Esophagus mucosa (tissue), 1 donor: ENCODE results near the gene ABI2. TPM values are rescaled to one million over a fixed set of nuclear protein-coding genes. Genes with fewer than 3 reads are reported as not detected.
"Not testable (repeated sequence)": the region's sequence is repeated elsewhere in the genome, so short reads cannot be mapped to it uniquely, and the experiment has no call there.

Experiments used
- ATAC-seq: fragments of 200-7000 bp; cut with Tn5 transposase; one replicate; pipeline ENCODE4 v1.9.1; 2020
- total RNA-seq: library from RNA; stranded (reverse); gene quantifications from one replicate; pipeline ENCODE4 v1.2.4, GENCODE V29; 2023
- donor health status: DM: yes; HTN: yes; CAD: no.

The ABI2 gene
- total RNA-seq, 1 donor from 2014 or later, result 13.7 TPM

DNA sequence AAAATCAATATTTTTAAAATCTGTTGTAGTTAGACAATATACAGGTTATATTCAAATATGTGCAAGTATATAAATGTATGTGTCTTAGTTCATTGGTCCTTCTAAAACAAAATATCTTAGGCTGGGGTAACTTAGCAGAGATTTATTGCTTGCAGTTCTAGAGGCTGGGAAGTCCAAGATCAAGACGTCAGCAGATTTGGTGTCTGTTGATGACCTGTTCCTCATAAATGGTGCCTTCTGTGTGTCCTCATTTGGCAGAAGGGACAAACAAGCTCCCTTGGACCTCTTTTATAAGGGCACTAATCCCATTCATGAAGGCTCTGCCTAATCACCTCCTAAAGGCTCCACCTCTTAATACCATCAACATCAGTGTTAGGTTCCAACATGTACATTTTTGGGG lies 31.3 kb downstream of the ABI2 start:
- no peak for ATAC-seq

DNA sequence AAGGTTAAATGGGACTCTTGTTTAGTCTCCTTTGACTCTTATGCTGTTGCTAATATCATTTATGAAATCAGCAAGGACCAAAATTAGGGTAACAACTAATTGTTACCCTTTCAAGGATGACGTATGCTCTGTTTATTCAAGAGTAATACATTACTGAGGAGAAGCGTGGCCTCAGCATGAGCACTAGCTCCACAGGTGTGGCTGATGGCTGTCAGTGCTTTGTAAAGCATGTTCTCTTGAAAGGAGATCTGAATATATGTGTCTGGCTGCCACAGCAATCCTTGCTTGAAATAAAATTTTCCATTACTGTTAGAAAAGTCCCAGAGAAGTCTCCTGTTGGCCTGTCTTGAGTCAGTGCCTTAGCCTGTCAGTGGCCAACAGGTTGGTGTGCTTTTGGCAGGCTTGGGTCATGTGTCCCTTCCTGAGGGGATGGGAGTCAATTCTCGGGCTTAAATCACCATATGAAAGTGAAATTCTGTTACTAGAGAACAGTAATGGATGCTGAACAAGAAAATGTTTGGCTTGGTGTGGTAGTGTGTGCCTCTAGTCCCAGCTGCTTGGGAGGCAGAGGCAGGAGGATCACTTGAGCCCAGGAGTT lies 32.7 kb downstream of the ABI2 start:
- ATAC-seq, result no peak

DNA sequence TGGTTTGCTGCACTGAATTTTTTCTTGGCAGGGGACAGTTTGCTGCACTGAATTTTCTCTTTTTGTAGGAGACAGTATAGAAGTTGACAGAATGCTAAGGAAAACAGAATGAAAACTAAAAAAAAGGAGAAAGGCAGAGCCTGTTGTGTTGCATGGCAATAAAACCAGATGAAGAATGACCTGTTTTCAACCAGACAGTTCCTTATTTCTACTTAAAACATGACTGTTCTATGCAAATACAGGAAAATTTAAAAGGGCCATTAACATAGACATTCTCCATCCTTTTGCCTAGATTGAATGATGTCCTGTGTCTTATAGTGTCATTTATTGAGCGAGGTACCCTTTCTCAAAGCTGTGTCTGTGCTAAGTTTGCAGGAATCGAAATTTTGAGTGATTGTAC lies 33.3 kb downstream of the ABI2 start:
- ATAC-seq, result no peak

DNA sequence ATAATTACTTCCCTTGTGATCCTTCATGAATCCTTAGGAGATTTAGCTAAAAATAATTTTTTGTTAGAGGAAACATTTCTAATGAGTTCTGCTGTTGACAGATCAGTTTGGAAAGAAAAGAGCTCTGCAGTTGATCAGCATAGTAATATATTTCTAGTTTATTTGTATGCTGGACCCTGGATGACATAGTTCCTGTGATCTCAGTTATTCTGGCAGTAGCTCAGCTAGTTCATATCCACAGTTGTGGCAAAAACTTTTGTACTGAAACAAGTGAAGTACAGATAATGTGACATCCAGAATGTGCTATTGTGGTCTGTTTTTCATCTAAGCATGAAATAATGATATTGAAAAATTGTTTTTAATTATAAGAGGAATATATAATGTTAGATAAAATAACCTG lies 33.7 kb downstream of the ABI2 start:
- no peak for ATAC-seq

DNA sequence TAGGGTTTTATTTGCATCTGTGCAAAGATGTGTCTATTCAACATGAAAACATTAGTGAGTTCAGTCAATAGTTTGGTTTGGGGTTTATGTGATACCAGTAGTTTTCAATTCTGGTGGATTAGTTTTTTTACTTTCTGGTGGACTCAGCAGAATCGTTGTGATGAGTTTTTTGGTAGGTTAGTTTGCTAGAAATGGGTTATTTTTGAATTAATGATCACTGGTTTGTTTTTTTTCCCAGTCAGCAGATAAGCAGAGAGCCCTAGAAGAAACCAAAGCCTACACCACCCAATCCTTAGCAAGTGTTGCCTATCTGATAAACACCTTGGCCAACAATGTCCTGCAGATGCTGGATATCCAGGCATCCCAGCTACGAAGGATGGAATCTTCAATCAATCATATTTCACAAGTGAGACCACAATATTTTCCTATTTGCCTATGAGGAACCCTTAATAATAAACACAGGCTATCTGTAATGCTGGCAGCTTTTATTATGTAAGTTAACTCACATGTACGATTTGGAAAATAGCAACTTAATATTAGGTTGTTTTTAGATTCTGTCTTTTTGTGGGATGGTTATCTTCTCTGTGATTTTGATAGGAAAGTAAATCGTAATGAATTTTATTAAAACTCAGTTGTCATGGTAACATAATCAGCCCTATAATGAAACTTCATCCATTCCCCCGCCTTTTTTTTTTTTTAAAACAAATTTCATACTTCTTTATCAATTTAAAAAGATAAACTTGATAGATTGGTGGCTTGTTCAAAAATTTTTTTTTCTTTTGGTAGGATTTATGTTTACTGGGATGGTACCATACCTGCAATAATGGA lies 38.7 kb downstream of the ABI2 start:
- no peak for ATAC-seq

DNA sequence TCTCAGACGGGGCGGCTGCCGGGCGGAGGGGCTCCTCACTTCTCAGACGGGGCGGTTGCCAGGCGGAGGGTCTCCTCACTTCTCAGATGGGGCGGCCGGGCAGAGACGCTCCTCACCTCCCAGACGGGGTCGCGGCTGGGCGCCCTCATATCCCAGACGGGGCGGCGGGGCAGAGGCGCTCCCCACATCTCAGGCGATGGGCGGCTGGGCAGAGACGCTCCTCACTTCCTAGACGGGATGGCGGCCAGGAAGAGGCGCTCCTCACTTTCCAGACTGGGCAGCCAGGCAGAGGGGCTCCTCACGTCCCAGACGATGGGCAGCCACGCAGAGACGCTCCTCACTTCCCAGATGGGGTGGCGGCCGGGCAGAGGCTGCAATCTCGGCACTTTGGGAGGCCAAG lies 44.5 kb downstream of the ABI2 start:
- ATAC-seq, result not testable (repeated sequence)

DNA sequence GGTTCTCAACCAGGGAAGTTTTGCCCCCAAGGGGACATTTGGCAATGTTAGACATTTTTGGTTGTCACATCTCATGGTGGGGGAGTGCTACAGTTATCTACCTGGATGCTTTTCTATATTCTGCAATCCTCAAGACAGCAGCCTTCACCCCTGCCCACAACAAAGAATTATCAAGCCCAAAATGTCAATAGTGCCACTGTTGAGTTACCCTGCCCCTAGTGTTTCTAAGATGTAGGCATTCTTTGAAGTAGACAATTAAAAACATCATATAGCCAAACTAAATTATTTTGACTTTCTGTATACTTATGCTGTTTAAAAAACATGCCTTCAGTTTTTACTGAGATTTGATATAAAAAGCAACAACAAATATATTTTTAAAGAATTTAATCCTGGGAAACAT lies 48.0 kb downstream of the ABI2 start:
- ATAC-seq, result no peak

DNA sequence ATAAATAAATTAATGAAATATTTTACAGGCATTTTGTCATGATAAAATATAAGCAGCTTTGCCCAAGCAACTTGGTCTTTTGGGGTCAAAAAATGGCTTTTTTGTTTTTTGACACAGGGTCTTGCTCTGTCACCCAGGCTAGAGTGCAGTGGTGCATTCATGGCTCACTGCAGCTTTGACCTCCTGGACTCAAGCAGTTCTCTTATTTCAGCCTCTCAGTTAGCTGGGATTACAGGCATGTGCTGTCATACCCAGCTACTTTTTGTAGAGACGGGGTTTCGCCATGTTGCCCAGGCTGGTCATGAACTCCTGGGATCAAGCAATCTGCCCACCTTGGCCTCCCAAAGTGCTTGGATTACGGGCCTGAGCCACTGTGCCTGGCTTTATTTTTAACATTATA lies 51.0 kb downstream of the ABI2 start:
- ATAC-seq, result no peak

DNA sequence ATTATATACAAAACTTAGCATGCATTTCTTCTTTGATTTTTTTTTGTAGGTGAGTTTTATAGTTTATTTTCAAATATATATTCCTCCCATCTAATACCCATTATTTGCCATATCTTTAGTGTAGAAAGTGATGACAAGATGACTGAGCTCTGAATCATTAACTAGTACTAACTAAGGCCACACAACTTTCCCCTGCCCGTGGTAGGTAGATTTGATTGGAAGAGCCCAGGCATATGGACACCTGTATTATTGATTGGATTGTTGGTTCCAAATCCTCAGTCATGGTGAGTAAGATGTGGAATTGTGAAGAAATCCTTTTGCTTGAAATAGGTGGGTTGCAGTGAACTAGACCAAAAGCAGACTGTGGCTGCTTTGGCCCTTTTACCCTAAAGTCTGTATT lies 54.8 kb downstream of the ABI2 start:
- no peak for ATAC-seq

DNA sequence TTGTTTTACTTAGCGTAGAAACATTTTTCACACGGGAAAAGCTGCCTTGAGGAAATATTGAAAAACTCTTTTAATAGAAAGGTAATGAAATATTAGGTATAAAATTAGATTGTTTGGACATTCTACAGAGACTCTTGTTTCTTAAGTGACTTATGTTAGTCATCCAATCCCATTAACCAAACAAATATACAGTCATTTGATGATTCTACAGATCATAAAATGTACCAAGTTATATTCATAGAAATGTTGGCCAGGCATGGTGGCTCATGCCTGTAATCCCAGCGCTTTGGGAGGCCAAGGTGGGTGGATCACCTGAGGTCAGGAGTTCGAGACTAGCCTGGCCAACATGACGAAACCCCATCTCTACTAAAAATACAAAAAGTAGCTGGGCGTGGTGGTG lies 60.0 kb downstream of the ABI2 start:
- ATAC-seq, result not testable (repeated sequence)

DNA sequence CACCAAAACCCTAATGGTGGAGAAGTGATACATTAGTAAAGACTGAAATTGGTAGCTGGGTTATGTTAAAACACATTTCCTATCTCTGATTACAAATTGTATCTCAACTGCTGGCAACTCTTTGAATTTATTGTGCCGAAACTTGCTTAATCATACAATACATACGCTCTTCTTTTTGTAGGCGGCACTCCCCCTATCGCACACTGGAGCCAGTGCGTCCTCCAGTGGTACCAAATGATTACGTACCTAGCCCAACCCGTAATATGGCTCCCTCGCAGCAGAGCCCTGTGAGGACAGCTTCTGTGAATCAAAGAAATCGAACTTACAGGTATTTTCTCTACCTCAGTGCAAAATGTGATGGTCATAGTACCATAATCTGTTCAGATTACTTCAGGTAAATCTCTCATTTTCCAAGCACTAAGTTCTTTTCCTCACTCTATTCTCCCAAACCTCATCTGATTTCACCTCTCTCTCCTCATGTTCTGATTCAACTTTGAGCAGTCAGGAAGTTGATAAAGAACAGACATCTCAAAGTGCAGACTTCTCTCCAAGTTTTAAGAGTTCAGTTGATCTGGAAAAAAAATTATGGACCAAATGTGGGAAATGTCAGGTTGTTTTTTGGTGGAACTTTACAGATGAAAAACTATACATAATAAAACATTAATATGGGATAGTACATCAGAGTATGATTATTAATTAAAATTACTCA lies 66.5 kb downstream of the ABI2 start:
- no peak for ATAC-seq

DNA sequence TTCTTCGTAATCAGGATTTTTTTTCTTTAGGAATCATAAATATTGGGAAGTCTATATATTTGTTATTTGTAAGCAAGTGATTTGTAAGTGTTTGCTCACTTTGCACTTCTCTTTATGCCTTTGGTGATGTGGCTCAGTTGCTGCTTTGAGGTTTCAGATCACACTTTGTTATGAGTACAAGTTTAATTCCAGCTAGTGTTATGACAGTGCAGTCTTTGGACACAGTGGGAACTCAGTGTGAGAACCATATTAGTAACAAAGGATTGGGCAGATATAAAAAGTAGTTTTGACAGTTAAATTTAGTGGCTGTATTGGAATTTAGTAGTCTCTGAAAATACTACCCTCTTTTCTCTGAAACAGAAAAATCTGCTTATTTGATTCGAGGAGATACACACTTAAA lies 67.7 kb downstream of the ABI2 start:
- no peak for ATAC-seq

DNA sequence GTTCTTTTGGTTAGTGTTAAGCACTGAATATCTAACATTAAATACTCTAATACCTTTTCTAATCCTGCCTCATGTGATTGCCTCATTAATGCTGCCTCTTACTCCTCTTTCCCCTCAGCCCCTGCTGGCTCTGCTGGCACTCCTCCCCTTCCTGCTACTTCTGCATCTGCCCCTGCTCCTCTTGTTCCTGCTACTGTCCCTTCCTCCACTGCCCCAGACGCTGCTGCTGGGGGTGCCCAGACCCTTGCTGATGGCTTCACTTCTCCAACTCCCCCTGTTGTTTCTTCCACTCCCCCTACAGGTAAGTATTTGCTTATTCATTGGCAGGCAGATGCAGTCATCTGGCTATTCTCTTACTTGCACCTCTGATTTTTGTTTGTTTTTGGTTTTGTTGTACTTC lies 68.5 kb downstream of the ABI2 start:
- ATAC-seq, result no peak

DNA sequence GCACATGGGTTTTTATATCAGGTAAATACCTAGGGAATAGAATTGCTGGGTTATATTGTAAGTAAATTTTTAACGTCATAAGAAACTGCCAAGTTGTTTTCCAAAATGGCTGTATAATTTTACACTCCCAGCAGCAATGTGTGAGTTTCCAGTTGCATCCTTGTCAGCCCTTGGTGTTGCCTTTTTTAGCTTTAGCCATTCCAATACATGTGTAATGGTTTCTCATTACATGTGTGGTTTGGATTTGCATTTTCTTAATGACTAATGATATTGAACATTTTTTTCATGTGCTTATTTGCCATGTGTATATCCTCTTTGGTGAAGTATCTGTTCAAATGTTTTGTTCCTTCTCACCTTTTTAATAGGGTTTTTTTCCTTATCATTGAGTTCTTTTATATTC lies 70.8 kb downstream of the ABI2 start:
- no peak for ATAC-seq

DNA sequence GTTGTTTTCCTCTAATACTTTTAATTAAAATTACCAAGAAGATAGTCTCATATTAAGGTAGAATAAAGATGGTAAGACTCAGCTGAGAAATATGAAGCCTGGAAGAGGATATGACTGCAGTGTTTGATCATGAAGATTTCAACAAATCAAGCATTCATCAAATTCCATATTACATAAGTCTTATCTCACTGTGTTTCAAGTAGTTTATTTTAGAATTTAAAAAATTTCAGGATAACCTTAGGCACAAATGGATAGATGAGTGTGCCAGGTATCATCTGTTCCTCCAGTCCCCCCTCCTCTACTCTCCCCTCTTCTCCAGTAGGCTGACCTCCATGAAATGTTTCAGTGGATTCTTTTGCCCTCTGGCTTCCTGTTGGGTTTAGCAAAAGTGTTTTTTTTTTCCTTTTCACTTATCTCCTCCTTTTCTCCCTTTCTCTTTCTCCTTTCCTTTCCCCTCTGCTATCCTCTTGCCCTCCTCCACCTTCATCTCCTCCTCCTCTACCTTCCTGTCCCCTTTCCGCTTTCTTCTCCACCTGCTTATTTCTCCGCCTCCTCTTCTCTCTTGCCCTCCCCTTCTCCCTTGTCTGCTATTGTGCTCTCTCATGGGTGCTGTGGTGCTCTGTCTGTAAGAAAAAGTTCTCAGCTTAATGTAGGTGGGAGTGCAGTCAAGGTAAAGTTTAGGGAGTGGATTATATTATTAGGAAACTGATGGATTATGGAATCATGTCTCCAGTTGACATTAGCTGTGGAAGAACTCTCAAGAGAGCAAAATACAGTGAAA lies 72.8 kb downstream of the ABI2 start:
- ATAC-seq, result no peak

DNA sequence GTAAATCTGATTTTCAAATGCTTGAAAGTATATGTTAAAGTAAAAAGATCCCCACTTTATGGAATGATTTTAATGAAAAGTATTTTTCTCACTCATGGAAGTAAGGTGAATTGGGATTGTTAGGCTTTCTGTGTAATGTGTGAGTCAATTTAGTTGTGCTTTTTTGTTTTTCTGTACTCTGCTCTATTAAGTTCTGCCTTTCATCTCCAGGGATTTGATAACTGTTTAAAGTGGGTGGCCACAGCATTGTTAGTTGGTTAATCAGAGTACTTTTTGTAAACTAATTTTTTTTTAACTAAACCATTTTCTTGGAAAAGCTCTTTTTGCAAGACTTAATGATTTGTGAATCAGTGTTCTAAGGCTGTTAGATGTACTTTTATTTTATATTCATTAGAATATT lies 76.8 kb downstream of the ABI2 start:
- ATAC-seq, result no peak

DNA sequence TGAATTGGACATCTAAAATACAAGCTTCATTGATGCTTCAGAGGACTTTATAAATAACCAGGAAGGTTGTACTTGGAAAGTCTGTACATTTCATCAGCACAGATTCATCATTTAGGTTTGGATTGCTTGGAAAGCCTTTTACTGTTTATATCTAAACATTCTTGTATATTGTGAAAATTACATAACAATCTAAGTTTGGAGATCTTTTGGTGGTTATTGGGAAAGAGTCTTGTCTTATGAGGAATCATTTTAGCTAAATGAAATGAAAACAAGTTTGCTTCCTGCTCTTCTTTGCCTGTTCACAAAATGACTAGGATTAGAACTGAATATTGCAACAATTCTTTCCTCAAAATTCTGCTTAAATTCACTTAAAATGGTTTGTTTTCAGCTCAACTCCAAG lies 79.3 kb downstream of the ABI2 start:
- ATAC-seq, result no peak

DNA sequence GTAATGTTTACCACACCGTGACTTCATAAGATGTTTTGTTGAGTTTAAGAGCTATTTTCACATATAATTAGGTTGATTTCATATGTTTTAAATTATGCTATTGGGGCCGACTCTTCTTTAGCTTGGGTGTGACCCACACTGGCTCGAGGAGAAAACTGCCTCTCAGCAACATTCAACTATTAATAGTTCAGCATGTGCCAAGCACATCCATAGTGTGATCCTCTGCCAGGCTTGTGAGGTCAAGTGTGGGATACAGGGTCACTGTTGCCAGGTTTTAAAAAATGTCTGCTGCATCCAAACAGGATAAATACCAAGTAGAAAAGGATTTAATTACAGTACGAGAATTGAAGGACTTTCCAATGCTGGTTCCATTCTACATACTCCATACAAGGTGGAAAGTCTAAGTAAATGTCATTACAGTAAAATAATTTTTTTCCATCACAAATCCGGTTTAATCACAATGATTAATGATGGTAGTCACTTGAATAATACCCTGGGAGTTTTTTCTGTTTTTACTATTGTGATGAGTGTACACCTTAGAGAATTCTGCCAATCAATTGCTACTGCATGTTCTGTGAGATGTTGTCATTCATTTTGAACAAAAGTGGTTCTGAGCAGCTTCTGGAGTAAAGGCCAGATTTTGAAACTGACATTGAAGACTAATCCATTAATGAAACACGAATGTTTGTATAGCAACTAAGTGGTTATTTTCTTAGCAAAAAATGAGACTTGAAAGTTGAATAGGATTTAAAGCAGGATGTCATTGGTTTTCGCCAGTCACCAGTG lies 84.5 kb downstream of the ABI2 start:
- peak; percentile 68 for ATAC-seq

DNA sequence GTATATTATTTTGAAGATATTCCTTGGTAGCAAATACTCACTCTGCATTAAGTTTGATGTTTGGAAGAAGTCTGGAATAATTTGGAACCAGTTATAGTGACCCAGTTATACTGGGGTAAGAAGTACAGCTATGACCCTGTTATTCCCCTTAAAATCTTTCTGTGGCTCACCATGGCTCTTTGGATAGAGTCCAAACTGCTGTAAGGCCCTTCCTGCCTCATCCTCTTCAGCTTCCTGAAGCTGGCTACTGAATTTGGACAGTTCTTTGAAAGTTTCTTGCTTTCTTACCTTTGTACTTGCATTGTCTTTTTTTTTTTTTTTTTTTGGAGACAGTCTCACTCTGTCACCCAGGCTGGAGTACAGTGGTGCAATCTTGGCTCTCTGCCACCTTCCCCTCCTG lies 85.6 kb downstream of the ABI2 start:
- no peak for ATAC-seq

DNA sequence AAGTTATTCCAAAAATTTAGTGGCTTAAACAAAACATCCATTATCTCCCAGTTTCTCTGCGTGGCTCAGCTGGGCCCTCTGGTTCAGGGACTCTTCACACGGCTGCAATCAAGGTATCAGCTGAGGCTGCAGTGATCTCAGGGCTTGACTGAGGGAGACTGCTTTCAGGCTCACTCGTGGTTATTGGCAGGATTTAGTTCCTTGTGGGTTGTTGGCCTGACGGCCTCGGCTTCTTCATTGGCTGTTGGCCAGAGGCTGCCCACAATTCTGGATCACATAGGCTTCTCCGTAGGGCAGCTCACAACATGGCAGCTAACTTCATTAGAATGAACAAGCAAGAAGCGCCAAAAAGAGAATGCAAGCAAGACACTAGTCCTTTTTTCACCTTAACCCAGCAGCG lies 90.1 kb downstream of the ABI2 start:
- no peak for ATAC-seq

DNA sequence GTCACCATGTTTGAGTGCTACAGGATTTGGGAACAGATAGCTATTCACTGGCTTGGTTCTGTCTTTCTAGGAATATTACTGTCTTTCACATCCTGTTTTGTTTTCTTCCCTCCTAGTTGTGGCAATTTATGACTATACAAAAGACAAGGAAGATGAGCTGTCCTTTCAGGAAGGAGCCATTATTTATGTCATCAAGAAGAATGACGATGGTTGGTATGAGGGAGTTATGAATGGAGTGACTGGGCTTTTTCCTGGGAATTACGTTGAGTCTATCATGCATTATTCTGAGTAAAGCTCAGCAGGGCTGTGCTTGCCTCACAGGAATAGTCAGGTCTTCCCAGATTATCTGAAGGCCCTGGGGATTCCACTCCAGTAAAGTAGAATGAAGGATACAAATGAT lies 98.9 kb downstream of the ABI2 start:
- ATAC-seq, result no peak

DNA sequence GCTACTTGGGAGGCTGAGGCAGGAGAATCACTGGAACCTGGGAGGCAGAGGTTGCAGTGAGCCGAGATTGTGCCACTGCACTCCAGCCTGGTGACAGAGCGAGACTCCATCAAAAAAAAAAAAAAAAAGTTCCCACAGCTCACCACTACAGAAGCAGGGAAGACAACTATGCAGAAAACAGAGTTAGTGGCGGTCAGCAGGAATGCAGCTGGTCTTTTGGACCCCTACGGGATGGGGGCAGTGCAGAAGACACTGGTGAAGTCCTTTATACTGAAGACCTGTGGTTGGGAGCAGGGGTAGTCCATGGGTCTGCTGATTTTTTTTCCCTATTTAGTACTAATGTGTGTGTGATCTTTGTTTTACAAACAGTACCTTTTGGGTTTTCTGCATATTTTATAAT lies 101.4 kb downstream of the ABI2 start:
- not testable (repeated sequence) for ATAC-seq
